HepG2 (cell line): Measurements from ENCODE around the gene VAMP2. TPM values are rescaled to one million over a fixed set of nuclear protein-coding genes. Genes with fewer than 3 reads are reported as not detected.

Experiments used
- ATF5 ChIP-seq: sonication (generic); formaldehyde crosslinking; IDR thresholded peaks from 2 replicates; pipeline ENCODE4 v1.4.0; 2020; ENCODE audit warnings: mild to moderate bottlenecking, low read depth, missing genetic modification reagents
- FOSL1 ChIP-seq: sonication (generic); formaldehyde crosslinking; IDR thresholded peaks from 2 replicates; pipeline ENCODE4 v1.9.0; 2021; ENCODE audit warnings: missing genetic modification reagents, borderline replicate concordance
- RCOR2 ChIP-seq: IDR thresholded peaks from 2 replicates; pipeline ENCODE4 v1.6.1; 2016; ENCODE audit warnings: missing biosample characterization, missing genetic modification reagents
- TAF15 ChIP-seq: fragments of 200-400 bp; formaldehyde crosslinking; IDR thresholded peaks from one replicate; pipeline ENCODE4 v1.6.1; 2018; ENCODE audit warnings: mild to moderate bottlenecking, low read depth, low read length; ENCODE audit not compliant: poor library complexity, severe bottlenecking
- THAP8 ChIP-seq: sonication (generic); formaldehyde crosslinking; IDR thresholded peaks from 2 replicates; pipeline ENCODE4 v1.5.1; 2020; ENCODE audit warnings: missing genetic modification reagents, mild to moderate bottlenecking, borderline replicate concordance
- TOPORS ChIP-seq: sonication (generic); formaldehyde crosslinking; IDR thresholded peaks from 2 replicates; pipeline ENCODE4 v1.8.0; 2023; ENCODE audit warnings: mild to moderate bottlenecking, missing genetic modification reagents
- ZBTB46 ChIP-seq: sonication (generic); formaldehyde crosslinking; IDR thresholded peaks from 2 replicates; pipeline ENCODE4 v1.4.0; 2020; ENCODE audit warnings: mild to moderate bottlenecking, missing genetic modification reagents, borderline replicate concordance
- ZKSCAN8 ChIP-seq: IDR thresholded peaks from 2 replicates; pipeline ENCODE4 v1.6.1; 2016; ENCODE audit warnings: borderline replicate concordance, missing genetic modification reagents, missing compliant biosample characterization
- ZNF20 ChIP-seq: sonication (generic); formaldehyde crosslinking; IDR thresholded peaks from 2 replicates; pipeline ENCODE4 v1.4.0; 2020; ENCODE audit warnings: mild to moderate bottlenecking, moderate library complexity, missing genetic modification reagents
- ZNF260 ChIP-seq: sonication (generic); formaldehyde crosslinking; IDR thresholded peaks from 2 replicates; pipeline ENCODE4 v1.4.0; 2020; ENCODE audit warnings: missing genetic modification reagents, low read depth, mild to moderate bottlenecking, borderline replicate concordance
- ZNF513 ChIP-seq: sonication (generic); formaldehyde crosslinking; conservative IDR thresholded peaks from 2 replicates; pipeline ENCODE4 v1.5.0; 2020; ENCODE audit warnings: missing genetic modification reagents
- ZNF530 ChIP-seq: sonication (generic); formaldehyde crosslinking; IDR thresholded peaks from 2 replicates; pipeline ENCODE4 v1.5.0; 2020; ENCODE audit warnings: low read depth, mild to moderate bottlenecking, missing genetic modification reagents
- ZNF580 ChIP-seq: IDR thresholded peaks from 2 replicates; pipeline ENCODE4 v1.6.1; 2016; ENCODE audit warnings: low read depth, borderline replicate concordance
- ZNF770 ChIP-seq: sonication (generic); formaldehyde crosslinking; IDR thresholded peaks from 2 replicates; pipeline ENCODE4 v1.5.0; 2020; ENCODE audit warnings: mild to moderate bottlenecking, missing genetic modification reagents
- polyA plus RNA-seq, 8 experiments: library from polyadenylated mRNA; depleted of rRNA in 3 of 8; stranded (reverse) in 7 of 8; unstranded in 1 of 8; fragments of >200 nt; fragmentation: Illumina TruSeq in 4 of 8; extraction: Trizol in 4 of 8; gene quantifications; 2 replicates each; pipeline versions ENCODE4 v1.2.1 to v1.2.3, GENCODE V29; 2011 to 2016; ENCODE audit warnings: low read depth in 4 of 8, missing spikeins in 1 of 8, mixed read lengths in 1 of 8; ENCODE audit not compliant: insufficient read depth in 1 of 8
- total RNA-seq, 5 experiments: library from RNA; depleted of rRNA; stranded (reverse); fragments of >200 nt; fragmentation: Illumina TruSeq; extraction: Trizol; gene quantifications; 2 replicates each; pipeline ENCODE4 v1.2.3, GENCODE V29; 2016; ENCODE audit warnings: low read depth in 1 of 5

VAMP2 gene
- total and polyA plus RNA-seq, 2 of the 13 experiments (the other 11 are each of a cell fraction or from before 2014, with no cell fraction given), result 3.9 to 17.2 TPM

GRCh38 chr17:8186787-8187516 lies 24.2 kb upstream of the VAMP2 start (continued):
- TF ChIP-seq ZNF580 (CRISPR knock-in tag) (no peak; the same call in 1 of the 2 replicates), TAF15 (no peak), ZBTB46 (no peak; the same call in 1 of the 2 replicates), ZNF530 (no peak), ZNF20 (peak; percentile 87; the same call in 1 of the 2 replicates), RCOR2 (CRISPR knock-in tag) (peak; percentile 35; the same call in 1 of the 2 replicates), ZNF260 (CRISPR knock-in tag) (no peak), ZNF770 (CRISPR knock-in tag) (no peak), FOSL1 (no peak), ATF5 (CRISPR knock-in tag) (no peak), TOPORS (CRISPR knock-in tag) (peak; percentile 50; the same call in 1 of the 2 replicates), THAP8 (CRISPR knock-in tag) (no peak), ZKSCAN8 (peak; percentile 88), ZNF513 (CRISPR knock-in tag) (peak; percentile 92; the same call in 1 of the 2 replicates)
